Stimulated activated CD8-positive, alpha-beta memory T cell treated with anti-CD3 and anti-CD28 coated beads, Interleukin-7, amount 100 ng/mL, for 24 hours (primary cell): ENCODE results near the gene HSPB6.
"Not testable (repeated sequence)": the region's sequence is repeated elsewhere in the genome, so short reads cannot be mapped to it uniquely, and the experiment has no call there.

Experiments used
- DNase-seq: peaks from one replicate; pipeline ENCODE4 v3.0.0-alpha.2; 2020; ENCODE audit warnings: low read depth

Gene HSPB6

GRCh38 chr19:35731353-35731752 lies 25.5 kb downstream of the HSPB6 start:
- DNase-seq = no peak

GRCh38 chr19:35730326-35730725 lies 26.5 kb downstream of the HSPB6 start:
- DNase-seq = no peak

GRCh38 chr19:35729763-35730162 lies 27.1 kb downstream of the HSPB6 start:
- no peak for DNase-seq

- no peak for DNase-seq
Measured at GRCh38 chr19:35729021-35729420, 27.8 kb downstream of the HSPB6 start.

- no peak for DNase-seq
Measured at GRCh38 chr19:35727956-35728706, 28.7 kb downstream of the HSPB6 start.

GRCh38 chr19:35727053-35727955 lies 29.5 kb downstream of the HSPB6 start:
- DNase-seq = no peak

GRCh38 chr19:35725216-35725861 lies 31.5 kb downstream of the HSPB6 start:
- no peak for DNase-seq

GRCh38 chr19:35724560-35724959 lies 32.3 kb downstream of the HSPB6 start:
- no peak for DNase-seq

GRCh38 chr19:35724132-35724531 lies 32.7 kb downstream of the HSPB6 start:
- not testable (repeated sequence) for DNase-seq

GRCh38 chr19:35723671-35724070 lies 33.2 kb downstream of the HSPB6 start:
- DNase-seq = no peak

GRCh38 chr19:35722897-35723296 lies 33.9 kb downstream of the HSPB6 start:
- no peak for DNase-seq

- no peak for DNase-seq
Measured at GRCh38 chr19:35722461-35722860, 34.4 kb downstream of the HSPB6 start.

- no peak for DNase-seq
Measured at GRCh38 chr19:35721374-35721773, 35.5 kb downstream of the HSPB6 start.

GRCh38 chr19:35720648-35721047 lies 36.2 kb downstream of the HSPB6 start:
- no peak for DNase-seq

GRCh38 chr19:35720163-35720524 lies 36.7 kb downstream of the HSPB6 start:
- no peak for DNase-seq

- DNase-seq = no peak
Measured at GRCh38 chr19:35719402-35720162, 37.2 kb downstream of the HSPB6 start.

- DNase-seq = no peak
Measured at GRCh38 chr19:35718345-35719041, 38.3 kb downstream of the HSPB6 start.

- no peak for DNase-seq
Measured at GRCh38 chr19:35717665-35718344, 39.0 kb downstream of the HSPB6 start, which contains the start of gene KMT2B. TSS of gene KMT2B (plus strand) at chr19:35718003. CDS start at chr19:35718019, 16 bp downstream.

GRCh38 chr19:35716801-35717664 lies 39.8 kb downstream of the HSPB6 start:
- peak; percentile 88 for DNase-seq
